ENCODE data around the gene RAB6B.

DNA sequence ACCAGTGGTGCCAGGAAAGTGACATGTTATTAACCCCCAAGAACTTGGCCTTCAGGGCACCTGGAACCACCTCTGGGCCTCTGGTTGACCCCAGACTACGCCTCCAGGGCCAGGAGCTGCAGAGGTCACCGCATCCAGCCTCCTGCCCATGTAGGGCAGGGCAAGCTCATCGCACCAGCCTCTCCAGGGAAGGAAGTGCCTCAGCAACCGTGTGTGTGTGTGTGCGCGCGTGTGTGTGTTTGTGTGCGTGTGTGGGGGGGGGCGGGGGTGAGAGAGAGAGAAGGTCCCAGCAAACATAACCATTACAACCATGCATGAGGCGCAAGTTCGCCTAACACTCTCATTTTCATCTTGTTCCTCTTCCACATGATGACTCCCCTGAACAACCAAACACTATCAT is 31.8 kb downstream of the RAB6B start:
- TF ChIP-seq POLR2AphosphoS5 (IDR thresholded peaks at IDR 0.05) (no peak), EZH2 (IDR thresholded peaks at IDR 0.05; ENCODE audit: borderline replicate concordance, insufficient read depth, low read length, poor library complexity, severe bottlenecking) (no peak), RAD21 (conservative IDR thresholded peaks at IDR 0.05) (no peak)
- TF ChIP-seq, protein P1, sequence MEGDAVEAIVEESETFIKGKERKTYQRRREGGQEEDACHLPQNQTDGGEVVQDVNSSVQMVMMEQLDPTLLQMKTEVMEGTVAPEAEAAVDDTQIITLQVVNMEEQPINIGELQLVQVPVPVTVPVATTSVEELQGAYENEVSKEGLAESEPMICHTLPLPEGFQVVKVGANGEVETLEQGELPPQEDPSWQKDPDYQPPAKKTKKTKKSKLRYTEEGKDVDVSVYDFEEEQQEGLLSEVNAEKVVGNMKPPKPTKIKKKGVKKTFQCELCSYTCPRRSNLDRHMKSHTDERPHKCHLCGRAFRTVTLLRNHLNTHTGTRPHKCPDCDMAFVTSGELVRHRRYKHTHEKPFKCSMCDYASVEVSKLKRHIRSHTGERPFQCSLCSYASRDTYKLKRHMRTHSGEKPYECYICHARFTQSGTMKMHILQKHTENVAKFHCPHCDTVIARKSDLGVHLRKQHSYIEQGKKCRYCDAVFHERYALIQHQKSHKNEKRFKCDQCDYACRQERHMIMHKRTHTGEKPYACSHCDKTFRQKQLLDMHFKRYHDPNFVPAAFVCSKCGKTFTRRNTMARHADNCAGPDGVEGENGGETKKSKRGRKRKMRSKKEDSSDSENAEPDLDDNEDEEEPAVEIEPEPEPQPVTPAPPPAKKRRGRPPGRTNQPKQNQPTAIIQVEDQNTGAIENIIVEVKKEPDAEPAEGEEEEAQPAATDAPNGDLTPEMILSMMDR (IDR thresholded peaks at IDR 0.05; ENCODE audit: poor library complexity, severe bottlenecking): no peak
- TF ChIP-seq, protein P2, sequence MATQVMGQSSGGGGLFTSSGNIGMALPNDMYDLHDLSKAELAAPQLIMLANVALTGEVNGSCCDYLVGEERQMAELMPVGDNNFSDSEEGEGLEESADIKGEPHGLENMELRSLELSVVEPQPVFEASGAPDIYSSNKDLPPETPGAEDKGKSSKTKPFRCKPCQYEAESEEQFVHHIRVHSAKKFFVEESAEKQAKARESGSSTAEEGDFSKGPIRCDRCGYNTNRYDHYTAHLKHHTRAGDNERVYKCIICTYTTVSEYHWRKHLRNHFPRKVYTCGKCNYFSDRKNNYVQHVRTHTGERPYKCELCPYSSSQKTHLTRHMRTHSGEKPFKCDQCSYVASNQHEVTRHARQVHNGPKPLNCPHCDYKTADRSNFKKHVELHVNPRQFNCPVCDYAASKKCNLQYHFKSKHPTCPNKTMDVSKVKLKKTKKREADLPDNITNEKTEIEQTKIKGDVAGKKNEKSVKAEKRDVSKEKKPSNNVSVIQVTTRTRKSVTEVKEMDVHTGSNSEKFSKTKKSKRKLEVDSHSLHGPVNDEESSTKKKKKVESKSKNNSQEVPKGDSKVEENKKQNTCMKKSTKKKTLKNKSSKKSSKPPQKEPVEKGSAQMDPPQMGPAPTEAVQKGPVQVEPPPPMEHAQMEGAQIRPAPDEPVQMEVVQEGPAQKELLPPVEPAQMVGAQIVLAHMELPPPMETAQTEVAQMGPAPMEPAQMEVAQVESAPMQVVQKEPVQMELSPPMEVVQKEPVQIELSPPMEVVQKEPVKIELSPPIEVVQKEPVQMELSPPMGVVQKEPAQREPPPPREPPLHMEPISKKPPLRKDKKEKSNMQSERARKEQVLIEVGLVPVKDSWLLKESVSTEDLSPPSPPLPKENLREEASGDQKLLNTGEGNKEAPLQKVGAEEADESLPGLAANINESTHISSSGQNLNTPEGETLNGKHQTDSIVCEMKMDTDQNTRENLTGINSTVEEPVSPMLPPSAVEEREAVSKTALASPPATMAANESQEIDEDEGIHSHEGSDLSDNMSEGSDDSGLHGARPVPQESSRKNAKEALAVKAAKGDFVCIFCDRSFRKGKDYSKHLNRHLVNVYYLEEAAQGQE (IDR thresholded peaks at IDR 0.05; ENCODE audit: borderline replicate concordance): no peak
